ENCODE data around the gene CDH8. TPM values are rescaled to one million over a fixed set of nuclear protein-coding genes. Genes with fewer than 3 reads are reported as not detected.
"Not testable (repeated sequence)": the region's sequence is repeated elsewhere in the genome, so short reads cannot be mapped to it uniquely, and the experiment has no call there.

The CDH8 gene
- total RNA-seq, 1 donor from 2014 or later = 5.6 TPM

DNA sequence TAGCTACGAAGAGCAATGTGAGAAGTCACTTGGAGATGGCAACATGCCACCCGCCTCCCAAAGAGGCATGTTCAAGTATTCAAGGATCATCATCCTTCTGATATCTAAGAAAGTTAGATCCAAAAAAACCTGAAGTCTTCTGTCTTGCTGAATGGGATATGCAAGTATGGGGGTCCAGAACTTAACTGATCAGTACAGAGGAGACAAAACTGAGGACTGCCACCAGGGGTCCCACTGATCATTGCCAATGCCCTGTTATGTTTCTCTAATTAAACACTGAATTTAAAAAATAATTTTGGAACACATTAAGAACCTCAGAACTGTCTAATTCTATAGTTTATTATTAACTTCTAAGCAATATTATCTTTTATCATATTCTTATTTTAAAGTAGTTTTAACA, 99.7 kb downstream of the CDH8 start:
- DNase-seq = no peak

GRCh38 chr16:61934601-61935000, 101.6 kb downstream of the CDH8 start:
- no peak for DNase-seq

DNA sequence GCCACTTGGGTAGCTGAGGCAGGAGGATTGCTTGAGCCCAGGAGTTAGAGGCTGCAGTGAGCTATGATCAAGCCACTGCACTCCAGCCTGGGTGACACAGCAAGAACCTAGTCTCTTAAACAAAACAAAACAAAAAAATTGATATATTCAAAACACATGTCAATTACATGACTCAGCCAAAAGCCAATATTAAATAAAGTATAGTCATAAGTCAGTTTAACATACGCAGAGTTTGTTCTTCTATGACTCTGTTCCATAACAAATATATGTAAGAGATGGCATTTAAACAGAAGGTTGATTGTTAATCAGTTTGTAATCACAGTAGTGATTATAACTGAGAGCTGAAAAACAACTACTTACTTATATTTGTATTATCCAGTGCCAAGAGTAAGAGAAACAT, 106.5 kb downstream of the CDH8 start:
- no peak for DNase-seq

DNA sequence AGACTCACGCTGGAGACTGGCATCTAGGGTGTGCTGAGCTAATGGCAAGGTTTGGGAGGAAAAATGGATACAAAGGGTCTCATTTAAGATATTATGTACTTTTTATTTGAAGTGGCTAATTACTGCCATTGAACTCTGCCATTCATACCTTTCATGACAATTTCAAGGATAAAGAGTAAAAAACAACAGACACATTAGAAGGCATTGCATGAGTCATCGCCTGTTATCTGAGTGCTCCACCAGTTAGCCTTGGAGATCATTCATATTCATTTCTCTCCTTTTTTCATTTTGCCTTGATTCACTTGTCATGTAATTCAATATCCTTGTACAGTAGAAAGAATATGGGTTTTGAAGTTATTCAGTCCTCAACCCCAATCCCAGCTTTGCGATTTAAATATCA, 109.5 kb downstream of the CDH8 start:
- no peak for DNase-seq

- no peak for DNase-seq
These were observed 112.6 kb downstream of the CDH8 start for GRCh38 chr16:61923629-61924028.

DNA sequence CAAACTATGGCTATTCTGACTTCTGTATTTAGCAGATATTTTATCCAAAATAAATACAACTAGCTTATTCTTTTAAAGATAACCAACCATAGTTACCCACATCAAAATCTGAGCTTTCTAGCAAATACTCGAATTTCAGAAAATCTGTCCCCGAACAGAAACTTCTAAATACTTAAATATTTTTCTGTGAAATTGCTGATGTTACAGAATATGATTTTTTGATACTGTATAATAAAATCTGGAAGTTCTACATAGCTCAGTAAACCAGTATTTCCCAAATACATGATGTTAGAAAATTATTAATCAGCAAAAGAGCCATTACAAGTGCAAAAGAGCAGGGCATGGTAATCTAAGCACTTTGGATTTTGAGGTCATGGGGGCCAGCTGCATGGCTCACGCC, 114.9 kb downstream of the CDH8 start:
- DNase-seq = no peak

- DNase-seq = not testable (repeated sequence)
These were observed 118.1 kb downstream of the CDH8 start for GRCh38 chr16:61917865-61918826.

DNA sequence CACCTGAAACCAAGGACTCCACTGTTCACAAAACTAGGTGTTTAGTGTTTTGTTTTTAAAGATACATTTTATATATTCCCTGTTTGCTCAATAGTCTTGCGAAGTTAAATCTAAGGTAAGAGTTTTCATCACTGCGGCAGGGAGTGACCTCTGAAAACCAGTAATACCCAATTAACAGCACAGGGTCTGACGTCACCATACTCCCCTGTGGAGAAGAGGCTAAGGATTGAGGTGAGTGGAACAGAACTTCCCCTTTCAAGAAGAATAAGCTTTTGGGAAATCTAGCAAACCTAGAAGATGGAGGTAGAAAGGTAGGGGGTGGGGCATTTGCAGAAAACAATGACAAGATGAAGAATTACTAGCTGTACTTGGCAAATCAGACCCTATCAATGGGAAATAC, 120.7 kb downstream of the CDH8 start:
- no peak for DNase-seq

- DNase-seq = no peak
These were observed 127.2 kb downstream of the CDH8 start for GRCh38 chr16:61909074-61909473.

- DNase-seq = no peak
These were observed 127.8 kb downstream of the CDH8 start for GRCh38 chr16:61908426-61908825.

DNA sequence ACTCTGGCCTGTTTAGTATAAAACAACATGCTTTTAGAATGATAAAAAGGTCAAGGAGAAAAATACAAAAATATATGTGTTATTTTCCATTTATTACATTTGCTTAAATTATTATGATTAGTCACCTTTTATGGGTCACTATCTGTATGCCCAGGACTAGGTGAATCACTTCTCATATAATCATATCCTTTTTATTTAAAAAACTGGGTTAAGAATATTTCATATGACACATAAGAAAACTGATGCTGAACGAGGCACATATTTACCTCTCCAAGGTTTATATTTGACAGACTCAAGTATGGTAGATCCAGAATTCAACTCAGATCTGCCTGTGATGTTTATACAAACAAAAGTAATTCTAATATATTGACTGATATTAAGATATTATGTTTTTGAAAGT, 134.5 kb downstream of the CDH8 start:
- DNase-seq = no peak

DNA sequence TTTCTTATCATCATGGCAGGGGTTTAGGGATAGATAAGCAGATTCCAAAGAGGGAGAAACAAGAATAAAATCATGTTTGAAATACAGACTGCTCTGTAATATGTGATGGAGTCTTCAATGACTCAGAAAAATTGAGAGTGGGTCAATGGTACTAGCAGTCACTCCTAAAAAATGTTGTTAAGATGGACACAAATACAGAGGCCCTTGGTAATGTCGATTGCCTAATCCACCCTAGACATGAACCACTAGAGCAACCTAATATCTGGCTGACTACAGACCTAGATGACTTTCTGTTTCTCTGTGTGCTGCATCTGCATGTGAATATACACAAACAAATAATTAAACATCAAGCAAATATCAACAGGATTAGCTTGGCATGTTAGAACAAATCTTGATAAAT, 135.8 kb downstream of the CDH8 start:
- DNase-seq = no peak

- no peak for DNase-seq
These were observed 138.6 kb downstream of the CDH8 start for GRCh38 chr16:61897657-61898056.

DNA sequence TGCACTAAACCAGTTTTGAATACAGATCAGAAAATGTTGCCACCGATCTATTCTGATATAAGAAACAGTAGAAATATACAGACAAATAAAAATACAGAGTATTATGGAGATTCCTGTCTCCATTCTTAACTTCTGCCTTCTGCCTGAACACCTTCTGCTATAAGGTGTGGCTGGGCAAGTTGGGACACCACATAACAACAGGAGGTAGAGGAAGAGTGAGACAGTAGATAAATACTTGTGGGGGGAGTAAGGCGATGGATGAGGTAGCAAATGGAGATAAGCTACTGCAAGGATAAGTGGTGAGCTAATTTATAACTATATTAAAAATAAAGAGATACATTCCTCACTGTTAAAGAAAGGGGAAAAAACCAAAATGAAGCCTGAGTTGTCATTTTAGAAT, 143.7 kb downstream of the CDH8 start:
- DNase-seq = no peak

DNA sequence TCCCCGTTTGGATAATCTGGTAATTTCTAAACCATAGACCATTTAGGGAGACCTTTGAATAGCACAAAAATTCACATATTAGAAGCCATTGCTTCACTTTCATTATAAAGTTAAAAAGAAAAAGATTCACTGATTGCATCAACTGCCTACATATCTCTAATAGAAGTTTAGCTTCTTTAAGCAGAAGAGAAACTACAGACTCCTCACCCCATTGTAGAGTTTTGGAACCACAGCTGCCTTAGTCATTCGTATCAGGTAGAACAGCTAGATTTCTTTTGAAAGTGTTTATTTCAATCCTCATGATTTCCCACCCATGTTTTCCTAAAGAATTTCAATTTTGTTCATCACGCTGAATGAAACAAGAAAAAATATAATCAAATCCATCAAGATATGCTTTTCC, 144.8 kb downstream of the CDH8 start:
- DNase-seq = no peak

DNA sequence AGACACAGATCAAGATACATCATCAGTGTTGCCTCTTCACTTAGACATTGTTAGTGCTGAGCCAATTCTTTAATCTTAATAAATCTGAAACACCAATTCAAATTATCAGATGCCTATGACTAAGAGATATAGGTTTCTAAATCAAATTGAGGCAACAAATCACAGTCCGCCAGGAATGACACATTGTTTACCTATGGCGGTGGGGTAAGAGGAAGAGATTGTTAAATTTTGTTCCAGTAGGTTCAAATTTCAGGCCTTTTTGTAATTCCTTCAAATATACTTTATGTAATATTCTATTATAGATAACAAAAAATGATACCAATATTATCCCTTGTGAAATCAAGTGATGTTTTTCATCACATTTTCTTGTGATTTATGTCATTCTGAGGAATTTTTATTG, 145.9 kb downstream of the CDH8 start:
- no peak for DNase-seq

GRCh38 chr16:61887903-61888302, 148.3 kb downstream of the CDH8 start:
- no peak for DNase-seq

DNA sequence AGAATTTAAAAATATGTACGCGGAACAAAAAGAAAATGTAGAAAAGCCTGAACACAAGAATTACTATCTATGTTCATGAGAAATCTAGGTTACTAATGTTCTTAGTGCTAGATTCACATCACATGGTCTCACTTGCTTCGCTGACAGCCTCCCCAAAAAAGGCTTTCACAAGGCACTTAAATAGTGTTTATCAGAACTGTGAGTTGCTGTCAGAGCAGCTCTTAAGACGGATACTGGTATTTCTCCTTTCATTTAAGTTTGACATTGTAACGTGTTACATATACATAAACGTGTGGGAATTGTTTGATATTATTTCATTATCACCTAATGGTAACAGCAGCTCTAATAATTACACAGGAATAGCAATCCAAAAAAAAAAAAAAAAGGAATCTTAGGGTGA, 150.9 kb downstream of the CDH8 start:
- DNase-seq = no peak

GRCh38 chr16:61879306-61879705, 156.9 kb downstream of the CDH8 start:
- DNase-seq = no peak

GRCh38 chr16:61877436-61877835, 158.8 kb downstream of the CDH8 start:
- no peak for DNase-seq

DNA sequence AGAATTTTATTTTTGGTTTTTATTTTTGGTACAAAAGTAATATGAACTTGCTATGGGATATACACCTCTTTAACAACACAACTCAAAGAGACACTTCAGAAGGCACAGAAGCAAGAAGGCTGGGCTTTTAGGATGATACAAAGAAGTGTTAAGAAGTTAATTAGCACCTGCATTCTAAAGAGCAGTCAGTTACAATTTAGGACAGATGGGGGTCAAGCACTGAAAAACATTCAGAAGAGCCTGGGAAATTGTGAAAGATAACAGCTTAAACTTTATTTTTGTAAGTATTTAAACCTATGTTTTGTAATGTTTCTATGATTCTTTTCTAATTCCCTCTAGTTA, 163.5 kb downstream of the CDH8 start:
- no peak for DNase-seq

- no peak for DNase-seq
These were observed 164.1 kb downstream of the CDH8 start for GRCh38 chr16:61871837-61872777.

Measured in skin of body (tissue), 2 donors.